Subcutaneous adipose tissue (tissue), 4 donors: ENCODE data around the gene MBD3. TPM values are rescaled to one million over a fixed set of nuclear protein-coding genes. Genes with fewer than 3 reads are reported as not detected.

Experiments
- total RNA-seq, 4 donors: library from RNA; depleted of rRNA; stranded (reverse); fragments of >200 nt; gene quantifications; one replicate each; pipeline ENCODE4 v1.1.0, GENCODE V29; 2016
- TF ChIP-seq, protein P1 (sequence below): fragments of 450-650 bp; IDR thresholded peaks from one replicate; pipeline ENCODE4 v1.5.1; 2016; ENCODE audit warnings: low read depth, mild to moderate bottlenecking, control low read depth, antibody characterized with exemption, moderate library complexity

Gene MBD3
- total RNA-seq, 4 donors from 2014 or later = 31.0 to 83.6 (median 35.5) TPM

DNA sequence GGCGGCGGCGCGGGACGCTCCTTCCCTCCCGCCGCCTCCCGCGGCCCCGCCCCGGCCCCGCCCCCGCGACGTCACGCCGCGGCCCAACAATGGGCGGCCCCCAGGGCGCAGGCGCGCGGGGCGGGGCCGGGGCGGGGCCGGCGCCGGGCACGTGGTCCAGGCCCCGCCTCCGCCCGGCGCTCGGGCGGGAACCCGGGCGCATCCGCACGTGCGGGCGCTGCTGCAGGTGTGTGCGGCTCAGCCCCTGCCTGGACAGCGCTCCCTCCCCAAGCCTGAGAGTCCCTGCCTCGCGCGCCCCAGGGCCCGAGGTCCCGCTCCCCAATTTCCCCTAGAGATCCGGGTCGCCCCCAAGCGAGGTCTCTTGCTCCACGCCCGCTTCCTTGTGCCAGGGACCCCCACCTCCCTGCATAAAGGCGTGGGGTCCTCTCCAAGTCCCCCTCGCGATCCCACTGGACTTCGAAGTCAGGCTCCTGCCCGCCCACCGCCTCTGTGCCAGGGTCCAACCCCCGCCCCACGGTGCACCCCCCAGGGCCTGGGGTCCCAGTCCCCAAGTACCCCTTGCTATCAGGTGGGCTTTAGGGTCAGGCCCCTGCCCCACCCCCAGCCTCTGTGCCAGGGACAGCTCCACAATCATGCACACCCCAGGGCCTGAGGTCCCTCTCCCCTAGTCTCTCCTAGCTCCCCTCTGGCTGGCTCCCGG lies 24.2 kb downstream of the MBD3 start, which contains the start of gene MEX3D:
TSS of gene MEX3D (minus strand) at position 6 of the 700 bp plus-strand sequence. CDS start 267 bp downstream, outside the sequence.
- TF ChIP-seq, protein P1, sequence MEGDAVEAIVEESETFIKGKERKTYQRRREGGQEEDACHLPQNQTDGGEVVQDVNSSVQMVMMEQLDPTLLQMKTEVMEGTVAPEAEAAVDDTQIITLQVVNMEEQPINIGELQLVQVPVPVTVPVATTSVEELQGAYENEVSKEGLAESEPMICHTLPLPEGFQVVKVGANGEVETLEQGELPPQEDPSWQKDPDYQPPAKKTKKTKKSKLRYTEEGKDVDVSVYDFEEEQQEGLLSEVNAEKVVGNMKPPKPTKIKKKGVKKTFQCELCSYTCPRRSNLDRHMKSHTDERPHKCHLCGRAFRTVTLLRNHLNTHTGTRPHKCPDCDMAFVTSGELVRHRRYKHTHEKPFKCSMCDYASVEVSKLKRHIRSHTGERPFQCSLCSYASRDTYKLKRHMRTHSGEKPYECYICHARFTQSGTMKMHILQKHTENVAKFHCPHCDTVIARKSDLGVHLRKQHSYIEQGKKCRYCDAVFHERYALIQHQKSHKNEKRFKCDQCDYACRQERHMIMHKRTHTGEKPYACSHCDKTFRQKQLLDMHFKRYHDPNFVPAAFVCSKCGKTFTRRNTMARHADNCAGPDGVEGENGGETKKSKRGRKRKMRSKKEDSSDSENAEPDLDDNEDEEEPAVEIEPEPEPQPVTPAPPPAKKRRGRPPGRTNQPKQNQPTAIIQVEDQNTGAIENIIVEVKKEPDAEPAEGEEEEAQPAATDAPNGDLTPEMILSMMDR = no peak

DNA sequence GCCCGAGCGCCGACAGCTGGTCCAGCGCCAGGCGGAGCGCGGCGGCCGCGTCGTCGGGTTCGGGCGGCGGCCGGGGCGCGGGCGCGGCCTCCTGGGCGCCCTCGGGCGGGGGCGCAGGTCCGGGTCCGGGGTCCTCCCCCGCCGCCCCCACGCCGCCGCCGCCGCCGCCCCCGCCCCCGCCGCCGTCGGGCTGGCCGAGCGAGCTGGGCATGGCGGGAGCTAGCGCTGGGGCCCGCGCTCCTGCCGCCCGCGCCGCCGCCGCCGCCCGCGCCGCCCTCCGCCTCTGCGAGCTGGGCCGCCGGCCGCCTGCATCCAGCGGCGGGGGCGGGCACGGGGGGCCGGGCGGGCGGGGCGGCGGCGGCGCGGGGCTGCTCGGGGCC lies 24.8 kb downstream of the MBD3 start:
- TF ChIP-seq, protein P1 = no peak

DNA sequence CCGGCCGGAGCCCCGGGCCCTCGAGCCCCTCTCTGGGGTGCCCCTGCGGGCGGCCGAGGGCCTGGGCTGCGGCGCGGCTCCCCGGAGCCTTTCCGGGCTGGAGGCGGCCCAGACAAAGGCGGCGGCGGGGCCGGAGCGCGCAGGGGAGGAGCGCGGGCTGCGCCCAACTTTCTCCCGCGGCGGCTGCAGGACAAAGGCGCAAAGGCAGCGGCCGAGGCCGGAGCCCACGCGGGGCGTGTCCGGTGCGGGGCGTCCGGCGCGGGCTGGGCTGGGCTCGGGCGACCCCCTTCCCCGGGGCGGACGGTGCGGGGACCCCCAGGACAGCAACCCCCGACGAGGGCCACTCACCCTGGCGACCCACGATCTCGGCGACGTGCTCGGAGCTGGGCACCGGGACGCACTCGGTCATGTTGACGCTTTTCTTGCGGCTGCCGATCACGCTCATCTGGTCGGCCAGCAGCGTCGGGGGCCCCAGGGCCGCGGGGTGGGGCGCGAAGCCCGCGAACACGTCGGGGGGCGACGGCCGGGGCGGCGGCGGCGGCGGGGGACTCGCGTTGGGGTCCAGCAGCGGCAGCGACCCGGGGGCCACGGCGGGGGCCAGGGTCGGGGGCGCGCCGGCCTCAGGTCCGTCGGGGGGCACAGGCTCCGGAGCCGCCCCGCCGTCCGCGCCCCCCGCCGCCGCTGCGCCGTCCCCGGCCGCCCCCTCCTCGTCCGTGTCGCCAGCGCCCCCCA lies 25.4 kb downstream of the MBD3 start:
- TF ChIP-seq, protein P1 = no peak

DNA sequence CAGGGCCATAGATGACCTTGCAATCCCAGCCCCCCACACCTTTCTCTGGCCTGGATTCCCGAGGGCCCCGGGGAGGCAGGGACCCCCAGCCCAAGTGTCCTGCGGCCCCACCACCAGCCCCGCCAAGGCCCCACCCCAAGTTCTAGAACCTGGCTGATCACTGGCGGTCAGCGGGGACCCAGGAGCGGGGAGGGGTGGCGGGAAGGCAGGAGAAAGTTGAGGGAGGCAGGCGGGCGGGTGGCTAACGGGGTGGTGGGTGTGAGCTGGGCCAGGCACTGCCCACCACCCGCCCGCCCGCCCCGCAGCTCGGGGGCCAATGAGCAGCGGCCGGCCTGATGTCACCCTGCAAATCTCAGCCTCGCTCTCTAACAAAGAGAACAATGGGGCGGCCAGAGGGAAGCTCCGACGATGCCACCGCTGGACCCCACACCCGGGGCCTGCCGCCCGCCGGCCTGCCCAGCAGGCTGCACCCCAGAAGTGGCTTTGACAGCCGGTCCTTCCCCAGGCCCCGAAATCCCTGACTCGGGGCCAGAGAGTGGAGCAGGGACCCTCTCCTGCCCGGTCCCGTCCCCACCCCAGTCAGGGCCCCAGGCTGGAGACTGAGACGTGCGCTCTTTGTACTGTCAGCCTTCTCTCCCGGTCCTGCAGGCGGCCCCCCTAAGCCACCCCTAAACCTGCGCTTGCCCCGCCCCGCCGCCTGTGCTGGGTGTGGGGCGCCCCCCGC lies 26.1 kb downstream of the MBD3 start:
- TF ChIP-seq, protein P1 = no peak

DNA sequence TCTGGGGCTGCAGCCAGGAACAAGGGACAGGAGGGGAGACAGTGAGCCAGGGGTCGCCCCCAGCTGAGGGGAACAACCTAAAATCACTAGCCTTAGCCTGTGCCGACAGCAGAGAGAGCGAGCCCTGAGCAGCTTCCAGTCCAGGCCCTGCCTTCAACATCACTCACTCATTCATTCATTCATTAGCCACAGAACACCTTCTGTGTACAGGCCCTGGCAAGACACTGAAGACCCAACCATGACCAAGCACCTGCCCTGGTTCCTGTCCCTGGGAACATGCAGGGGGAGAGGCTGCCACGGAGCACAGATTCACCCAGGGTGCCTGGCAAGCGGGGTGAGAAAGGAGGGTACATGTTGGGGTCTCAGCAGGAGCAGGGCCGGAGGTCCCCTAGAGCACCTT lies 29.4 kb downstream of the MBD3 start:
- TF ChIP-seq, protein P1 = no peak

DNA sequence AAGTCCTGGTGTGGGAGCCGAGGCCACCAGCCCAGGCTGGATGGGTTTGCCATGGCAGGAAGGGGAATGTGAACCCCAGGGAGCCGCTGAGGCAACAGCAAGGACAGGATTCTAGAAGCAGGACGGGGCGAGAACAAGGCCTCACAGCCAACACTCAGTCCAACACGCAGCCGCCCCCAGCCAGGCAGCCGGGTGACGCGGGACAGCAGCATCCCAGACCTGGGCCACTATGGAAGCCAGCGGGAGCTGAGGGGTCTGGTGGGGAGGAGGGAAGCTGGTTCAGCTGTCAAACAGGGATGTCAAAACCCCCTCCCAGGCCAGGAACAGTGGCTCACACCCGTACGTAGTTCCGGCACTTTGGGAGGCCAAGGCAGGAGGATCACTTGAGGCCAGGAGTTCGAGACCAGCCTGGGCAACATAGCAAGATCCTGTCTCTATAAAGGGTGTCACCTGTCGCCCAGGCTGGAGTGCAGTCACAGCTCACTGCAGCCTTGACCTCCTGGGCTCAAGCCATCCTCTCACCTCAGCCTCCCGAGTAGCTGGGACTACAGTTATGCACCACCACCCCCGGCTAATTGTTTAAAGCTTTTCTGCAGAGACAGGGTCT lies 31.3 kb downstream of the MBD3 start:
- TF ChIP-seq, protein P1 = no peak
